Measurements from ENCODE around the gene CRHR1.

The CRHR1 gene

DNA sequence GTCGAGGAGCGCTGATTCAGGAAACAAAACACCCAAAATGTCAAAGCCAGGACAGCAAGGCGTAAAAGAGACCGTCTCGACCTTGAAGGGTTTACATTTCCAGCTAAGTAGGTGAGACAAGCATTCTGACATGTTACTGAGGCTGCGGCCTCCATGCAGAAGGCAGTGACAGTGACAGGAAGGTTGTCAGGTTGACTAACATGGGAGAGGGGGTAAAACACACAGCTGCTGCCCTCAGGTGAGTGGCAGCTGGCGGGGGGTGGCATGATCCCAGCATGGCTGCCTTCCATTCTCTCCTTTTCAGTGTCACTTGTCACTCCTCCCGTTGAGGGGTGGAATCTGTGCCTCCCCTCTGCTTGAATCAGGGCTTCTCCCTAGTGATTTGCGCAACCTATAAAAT is 31.9 kb upstream of the CRHR1 start:
- TF ChIP-seq GATA2 (IDR thresholded peaks at IDR 0.05; ENCODE audit: low read depth, low read length), result no peak
- no peak for TF ChIP-seq GATA3 (IDR thresholded peaks at IDR 0.05; ENCODE audit: low read depth, low read length)

DNA sequence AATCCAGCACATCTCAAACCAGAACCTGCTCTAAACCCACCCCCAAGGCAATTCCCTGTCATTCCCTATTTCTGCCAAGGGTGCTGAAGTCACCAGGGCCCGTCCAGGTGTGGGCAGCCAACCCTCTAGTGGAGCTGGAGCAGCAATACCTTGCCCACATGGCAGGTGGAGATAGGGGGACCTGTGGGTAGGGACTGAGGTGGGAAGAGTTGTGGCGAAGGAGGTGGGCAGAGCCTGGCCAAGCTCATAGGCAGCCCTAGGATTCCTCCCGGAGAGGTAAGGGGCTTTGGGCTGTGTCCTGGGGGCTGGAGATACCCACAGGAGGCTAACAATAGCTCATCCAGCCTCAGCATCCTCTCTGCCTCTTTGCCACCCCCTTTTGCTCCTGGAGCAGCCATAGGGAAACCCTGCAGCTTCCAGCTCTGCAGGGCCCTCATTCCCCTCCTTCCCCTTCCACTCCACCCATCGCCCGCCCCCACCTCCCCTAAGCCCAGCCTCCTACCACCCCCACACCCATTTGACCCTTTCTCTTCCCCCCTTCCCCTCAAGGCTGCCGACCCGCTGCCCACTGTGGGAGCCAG is 30.4 kb upstream of the CRHR1 start:
- TF ChIP-seq GATA2 (IDR thresholded peaks at IDR 0.05; ENCODE audit: low read depth, low read length) (no peak), GATA3 (IDR thresholded peaks at IDR 0.05; ENCODE audit: low read depth, low read length) (no peak)

DNA sequence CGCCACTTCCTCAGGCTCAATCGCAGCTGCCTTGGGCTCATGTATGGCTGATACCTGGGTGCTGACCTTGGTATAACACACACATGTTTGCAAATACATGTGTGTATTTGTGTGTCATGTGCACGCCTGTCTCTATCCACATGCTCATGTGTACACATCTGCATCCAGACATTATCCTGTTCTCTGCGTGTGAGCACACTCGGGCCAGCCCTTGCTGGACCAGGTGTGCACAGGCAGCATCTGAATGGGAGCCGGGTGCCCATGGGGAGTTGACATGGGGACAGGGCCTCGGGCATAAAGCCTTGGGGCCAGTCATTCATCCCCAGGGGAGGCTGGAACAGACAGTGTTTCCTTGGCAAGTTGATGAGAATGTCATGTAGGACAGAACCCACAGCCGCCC is 29.1 kb upstream of the CRHR1 start:
- TF ChIP-seq GATA2 (IDR thresholded peaks at IDR 0.05; ENCODE audit: low read depth, low read length), result no peak
- no peak for TF ChIP-seq GATA3 (IDR thresholded peaks at IDR 0.05; ENCODE audit: low read depth, low read length)

DNA sequence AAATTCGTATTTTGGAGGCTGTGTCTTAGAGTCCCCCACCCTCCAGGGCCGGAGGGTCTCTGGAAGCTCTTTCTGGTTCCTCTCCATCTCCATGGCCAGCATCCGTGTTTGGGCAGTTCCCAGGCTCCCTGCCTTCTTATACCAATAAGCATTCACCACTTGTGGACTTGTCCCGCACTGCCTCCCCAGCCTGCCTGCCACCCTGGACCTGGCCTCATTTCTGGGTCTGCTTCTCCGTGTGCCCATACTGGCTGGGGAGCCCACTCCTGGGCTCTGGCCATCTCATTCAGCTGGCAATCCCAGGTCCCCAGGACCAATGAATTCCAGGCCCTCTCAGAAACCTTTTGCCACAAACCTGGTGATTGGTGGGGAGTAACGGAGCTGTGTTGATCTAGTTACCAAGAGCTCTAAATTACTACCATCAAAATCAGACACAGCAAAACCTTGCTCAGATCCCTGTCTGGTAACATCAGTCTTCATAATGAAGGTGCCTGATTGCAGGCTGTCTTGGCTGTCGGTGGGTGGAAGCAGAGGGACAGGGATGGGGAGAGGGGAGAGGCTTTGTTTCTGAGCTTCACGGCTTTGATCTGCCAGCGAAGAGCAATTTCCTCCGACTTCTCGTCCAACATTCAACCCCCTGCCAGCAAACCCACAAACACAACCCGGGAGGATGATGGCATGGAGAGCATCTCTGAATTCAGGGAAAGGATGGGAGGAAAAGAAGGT is 27.7 kb upstream of the CRHR1 start:
- TF ChIP-seq GATA2 (IDR thresholded peaks at IDR 0.05; ENCODE audit: low read depth, low read length) (no peak), GATA3 (IDR thresholded peaks at IDR 0.05; ENCODE audit: low read depth, low read length) (no peak)

DNA sequence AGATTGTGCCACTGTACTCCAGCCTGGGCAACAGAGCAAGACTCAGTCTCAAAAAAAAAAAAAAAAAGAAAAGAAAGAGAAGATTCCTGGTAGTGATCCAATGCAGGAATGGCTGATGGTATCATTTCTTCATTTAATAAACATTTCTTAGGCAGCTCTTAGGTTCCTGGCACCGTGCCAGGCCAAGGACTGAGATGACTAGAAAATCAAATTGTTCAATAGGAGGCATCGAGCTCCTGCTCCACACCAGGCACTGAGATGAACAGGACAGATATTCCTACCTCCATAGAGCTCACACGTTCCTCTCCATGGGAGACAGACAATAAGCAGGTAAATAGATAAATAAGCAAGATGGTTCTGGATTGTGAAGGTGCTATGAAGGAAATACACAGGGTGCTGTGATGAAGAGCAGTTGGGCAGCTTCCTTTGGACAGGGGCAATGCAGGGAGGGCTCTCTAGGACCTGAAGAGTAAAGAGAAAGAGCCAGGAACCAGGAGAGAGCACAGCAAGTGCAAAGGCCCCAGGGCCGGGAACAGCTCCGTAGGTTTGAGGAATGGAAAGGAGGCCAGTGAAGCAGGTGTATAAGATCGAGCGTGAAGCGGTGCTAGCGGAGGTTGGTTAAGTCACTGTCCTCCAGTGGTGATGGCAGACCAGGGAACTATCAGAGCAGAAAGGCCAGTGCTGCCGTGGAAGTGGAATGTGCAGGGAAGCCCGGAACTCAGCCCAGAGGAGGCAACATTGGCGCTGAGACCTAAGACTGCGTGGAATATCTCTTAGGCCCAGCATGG is 26.5 kb upstream of the CRHR1 start:
- TF ChIP-seq GATA3 (IDR thresholded peaks at IDR 0.05; ENCODE audit: low read depth, low read length) (no peak), GATA2 (IDR thresholded peaks at IDR 0.05; ENCODE audit: low read depth, low read length) (no peak)

DNA sequence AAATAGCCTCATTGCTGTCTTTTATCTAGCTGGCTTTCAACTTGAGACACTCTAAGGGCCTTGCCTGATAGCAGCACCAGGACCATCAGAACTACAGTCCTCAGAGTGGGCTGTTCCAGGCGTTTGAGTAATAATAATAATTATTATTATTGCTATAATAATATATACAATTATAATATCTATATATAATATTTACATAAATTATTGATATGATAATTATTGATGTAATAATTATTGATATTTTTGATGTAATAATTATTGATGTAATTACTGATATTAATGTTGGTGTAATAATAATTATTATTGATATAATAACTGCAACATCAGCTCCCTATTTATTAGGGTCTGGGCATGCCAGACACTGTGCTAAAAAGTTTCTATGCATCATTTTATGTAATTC is 25.6 kb upstream of the CRHR1 start:
- TF ChIP-seq GATA2 (IDR thresholded peaks at IDR 0.05; ENCODE audit: low read depth, low read length) (no peak), GATA3 (IDR thresholded peaks at IDR 0.05; ENCODE audit: low read depth, low read length) (no peak)

DNA sequence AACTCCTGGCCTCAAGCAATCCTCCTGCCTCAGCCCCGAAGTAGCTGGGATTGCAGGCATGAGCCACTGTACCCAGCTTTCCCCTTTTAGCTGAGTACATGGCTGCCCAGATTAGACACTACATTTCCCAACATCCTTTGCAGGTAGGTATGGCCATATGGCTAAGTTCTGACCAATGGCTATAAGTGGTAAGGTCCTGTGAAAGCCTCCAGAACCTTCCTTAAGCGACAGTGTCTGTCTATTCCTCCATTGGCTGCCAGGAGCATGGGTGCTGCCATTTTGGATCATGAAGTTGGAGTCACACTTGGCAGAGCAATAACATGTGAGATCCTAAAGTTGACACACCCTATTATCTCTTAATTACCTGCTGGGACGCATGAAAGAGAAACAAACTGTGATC is 24.4 kb upstream of the CRHR1 start:
- TF ChIP-seq GATA3 (IDR thresholded peaks at IDR 0.05; ENCODE audit: low read depth, low read length) (no peak), GATA2 (IDR thresholded peaks at IDR 0.05; ENCODE audit: low read depth, low read length) (no peak)

DNA sequence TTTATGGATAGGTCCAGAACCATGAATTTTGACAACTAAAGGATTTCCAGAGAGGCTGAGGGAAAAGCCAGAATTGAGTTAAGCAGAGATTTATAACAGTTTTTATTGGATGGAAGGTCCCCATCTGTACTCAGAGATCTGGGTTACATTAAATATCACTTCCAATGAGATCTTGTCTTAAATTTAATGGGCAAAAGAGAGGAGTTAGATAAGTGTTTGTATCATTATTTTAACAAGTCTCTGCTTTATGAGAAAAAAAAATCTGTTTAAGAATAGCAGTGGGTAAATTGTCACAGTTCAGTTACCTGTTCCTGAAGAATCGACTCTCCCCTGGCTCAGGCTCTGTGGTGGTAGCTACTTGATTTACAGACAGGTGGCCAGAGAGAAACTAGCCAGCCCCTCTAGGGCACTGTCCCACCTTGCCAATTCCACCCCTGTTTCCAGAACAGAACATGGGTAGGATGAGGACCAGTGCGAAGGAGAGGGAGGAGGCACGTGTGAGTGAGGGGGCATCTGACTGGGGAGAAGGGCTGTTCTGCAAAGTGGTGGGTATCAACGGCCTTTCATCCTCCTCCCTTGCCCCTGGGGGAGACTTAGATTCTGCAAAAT is 22.1 kb upstream of the CRHR1 start:
- peak; percentile 58 for TF ChIP-seq GATA2 (IDR thresholded peaks at IDR 0.05; ENCODE audit: low read depth, low read length)
- no peak for TF ChIP-seq GATA3 (IDR thresholded peaks at IDR 0.05; ENCODE audit: low read depth, low read length)

DNA sequence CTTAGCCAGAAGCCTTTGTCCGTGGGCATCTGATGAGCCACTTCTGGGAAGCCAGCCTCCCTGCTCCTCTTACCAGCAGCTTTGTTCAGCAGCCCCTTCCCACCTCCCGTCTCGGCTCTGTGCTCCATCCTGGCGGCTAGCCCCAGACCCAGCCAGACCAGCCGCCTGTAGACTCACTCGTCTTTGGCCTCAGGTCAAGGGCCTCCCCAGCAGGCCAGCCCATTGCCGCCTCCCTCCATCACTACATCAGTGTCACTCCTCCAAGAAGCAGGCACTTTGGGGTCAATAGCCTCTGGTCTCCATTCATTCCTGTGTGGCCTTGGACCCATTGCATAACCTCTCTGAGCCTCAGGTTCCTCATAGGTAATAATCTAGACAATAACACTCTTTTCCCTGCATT is 20.9 kb upstream of the CRHR1 start:
- TF ChIP-seq GATA2 (IDR thresholded peaks at IDR 0.05; ENCODE audit: low read depth, low read length) (no peak), GATA3 (IDR thresholded peaks at IDR 0.05; ENCODE audit: low read depth, low read length) (no peak)

DNA sequence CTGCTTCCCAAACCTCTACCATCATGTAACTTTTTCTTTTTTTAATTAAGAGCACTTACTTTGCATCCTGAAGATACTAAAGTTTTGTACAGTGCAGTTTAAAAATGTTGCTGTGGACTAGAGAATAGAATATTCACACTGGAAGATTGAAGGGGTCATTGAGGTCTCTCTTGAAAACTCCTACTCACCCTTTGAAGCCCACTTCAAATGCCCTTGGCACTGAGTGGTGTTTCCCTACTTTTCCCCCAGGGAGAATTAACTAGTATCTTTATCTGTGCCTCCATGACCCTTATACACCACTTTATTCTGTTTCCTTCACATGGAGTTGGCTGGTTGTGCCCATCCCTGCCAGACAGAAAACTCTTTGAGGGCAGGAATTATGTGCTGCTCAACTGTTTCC is 19.6 kb upstream of the CRHR1 start:
- no peak for TF ChIP-seq GATA3 (IDR thresholded peaks at IDR 0.05; ENCODE audit: low read depth, low read length)

DNA sequence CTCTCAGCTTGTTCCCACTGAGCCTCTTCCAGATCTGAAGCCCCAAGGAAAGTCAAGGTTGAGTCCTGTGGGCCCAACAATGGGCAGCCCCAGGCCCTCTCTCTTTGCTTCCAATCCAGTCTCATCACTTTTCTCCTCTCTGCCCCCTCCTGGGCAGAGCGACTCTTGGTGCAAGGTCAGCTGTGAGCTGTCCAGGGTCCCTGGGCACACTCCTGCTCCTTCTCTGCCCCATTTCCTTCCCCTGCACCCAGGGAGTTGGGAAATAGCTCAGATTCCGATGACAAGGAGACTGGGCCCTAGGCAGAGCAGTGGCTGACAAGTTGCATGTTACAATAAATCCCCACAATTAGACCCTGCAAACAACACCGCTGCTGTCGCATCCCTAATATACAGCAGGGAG is 16.1 kb upstream of the CRHR1 start:
- no peak for TF ChIP-seq GATA3 (IDR thresholded peaks at IDR 0.05; ENCODE audit: low read depth, low read length)
- no peak for TF ChIP-seq GATA2 (IDR thresholded peaks at IDR 0.05; ENCODE audit: low read depth, low read length)

DNA sequence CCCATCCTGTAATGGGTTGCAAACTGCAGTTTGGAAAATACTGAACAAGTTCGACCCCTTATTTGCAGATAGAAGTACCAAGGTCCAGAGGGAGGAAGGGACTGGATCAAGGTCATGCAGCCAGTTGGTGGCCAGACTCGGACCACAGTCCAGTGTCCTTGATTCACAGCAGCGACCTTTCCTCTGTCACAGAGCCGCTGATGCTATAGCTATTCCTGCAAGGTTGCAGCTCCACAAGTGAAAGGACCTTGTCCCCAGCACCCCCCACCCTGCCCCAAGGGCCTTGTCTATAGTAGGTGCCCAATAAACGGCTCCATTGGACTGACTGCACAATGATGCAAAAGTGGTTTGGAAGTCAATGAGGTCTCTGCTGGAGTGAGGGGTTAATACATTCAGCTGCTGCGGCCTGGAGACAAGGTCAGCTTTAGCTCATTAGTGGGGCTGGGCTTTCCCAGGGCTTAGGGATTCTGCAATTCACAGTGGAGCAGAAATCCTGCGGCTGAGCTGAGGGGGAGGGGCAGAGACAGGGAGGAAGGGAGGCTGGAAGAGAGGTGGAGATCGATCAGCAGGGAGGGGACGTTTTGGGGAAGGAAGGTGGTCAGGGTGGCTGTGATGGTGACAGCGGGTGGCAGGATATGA is 13.4 kb upstream of the CRHR1 start:
- TF ChIP-seq GATA2 (IDR thresholded peaks at IDR 0.05; ENCODE audit: low read depth, low read length), result no peak
- no peak for TF ChIP-seq GATA3 (IDR thresholded peaks at IDR 0.05; ENCODE audit: low read depth, low read length)

DNA sequence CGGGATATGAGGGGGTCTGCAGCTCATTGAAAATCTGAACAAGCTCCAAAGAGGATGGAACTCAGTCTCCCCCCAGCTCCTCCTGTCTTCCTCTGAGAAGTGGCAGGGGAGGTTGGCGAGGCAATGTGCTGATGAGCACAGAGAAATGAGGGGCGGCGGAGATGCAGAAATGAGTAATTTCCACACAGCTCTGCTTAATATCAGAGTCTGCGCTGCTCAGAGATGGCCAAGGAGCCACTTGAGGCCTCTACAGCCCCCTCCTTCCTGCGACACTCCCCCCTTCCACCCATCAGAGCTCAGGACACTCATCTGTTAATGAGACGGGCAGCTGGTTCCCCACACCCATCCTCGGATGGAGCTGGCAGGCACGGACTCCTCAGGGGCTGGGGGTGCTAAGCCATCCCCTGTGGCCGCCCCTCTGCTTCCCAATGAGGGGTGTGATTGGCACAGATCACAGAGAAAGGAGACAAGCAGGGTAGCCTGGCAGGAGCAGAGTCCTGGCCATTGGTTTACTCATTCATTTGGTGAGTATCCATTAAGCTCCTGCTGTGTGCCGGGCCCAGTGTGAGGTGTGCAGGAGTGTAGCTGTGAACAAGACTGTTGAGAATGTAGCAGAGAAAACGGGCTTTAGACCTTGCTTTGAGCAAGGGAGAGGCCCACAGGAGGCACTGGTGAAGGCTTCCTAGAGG is 12.7 kb upstream of the CRHR1 start:
- TF ChIP-seq GATA2 (IDR thresholded peaks at IDR 0.05; ENCODE audit: low read depth, low read length) (no peak), GATA3 (IDR thresholded peaks at IDR 0.05; ENCODE audit: low read depth, low read length) (no peak)

DNA sequence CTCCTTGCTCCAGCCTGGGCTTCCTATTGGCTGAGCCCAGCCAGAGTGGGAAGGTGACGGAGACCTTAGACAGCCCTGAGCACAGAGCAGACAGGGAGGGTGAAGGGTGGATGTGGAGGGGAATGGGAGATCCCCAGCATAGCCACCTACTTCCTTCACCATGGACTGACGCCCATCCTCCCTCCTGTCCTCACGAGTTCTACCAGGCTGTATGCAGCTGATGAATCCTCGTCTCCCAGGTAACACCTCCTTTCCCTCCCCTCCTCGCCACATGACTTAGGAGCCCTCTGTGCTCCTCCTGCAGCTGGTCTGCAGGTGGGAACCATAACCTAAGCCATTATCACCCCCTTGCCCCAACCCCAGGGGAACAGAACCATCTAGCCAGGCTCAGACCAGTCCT is 9.0 kb upstream of the CRHR1 start:
- TF ChIP-seq GATA3 (IDR thresholded peaks at IDR 0.05; ENCODE audit: low read depth, low read length) (no peak), GATA2 (IDR thresholded peaks at IDR 0.05; ENCODE audit: low read depth, low read length) (no peak)
